GM23248 (cell line): ENCODE measurements around the gene TAF12.

ENCODE experiments used
- EZH2 ChIP-seq: fragments of 200-600 bp; sonication (generic); IDR thresholded peaks from 2 replicates; pipeline ENCODE4 v1.6.1; 2018; ENCODE audit warnings: antibody characterized with exemption, mild to moderate bottlenecking; ENCODE audit not compliant: insufficient read depth, poor library complexity, severe bottlenecking
- EZH2phosphoT487 ChIP-seq: fragments of 200-600 bp; sonication (generic); IDR thresholded peaks from 2 replicates; pipeline ENCODE4 v1.6.1; 2018; ENCODE audit warnings: antibody characterized with exemption, moderate library complexity, mild to moderate bottlenecking, low read depth; ENCODE audit not compliant: insufficient read depth

GRCh38 chr1:28577052-28577678 is 65.7 kb downstream of the TAF12 start:
- TF ChIP-seq EZH2 (no peak), EZH2phosphoT487 (no peak)
